Heart left ventricle (tissue), 16 donors: ENCODE data around the gene EEF2K. TPM values are rescaled to one million over a fixed set of nuclear protein-coding genes. Genes with fewer than 3 reads are reported as not detected.

Experiments used
- ATAC-seq, 4 donors: fragments of 200-7000 bp; cut with Tn5 transposase; one replicate each; pipeline ENCODE4 v1.9.1; 2020 to 2022; ENCODE audit warnings: moderate library complexity in 4 of 4, mild to moderate bottlenecking in 3 of 4, moderate number of reproducible peaks in 1 of 4
- DNase-seq, 5 donors: peaks; one replicate each; pipeline ENCODE4 v3.0.0-alpha.2; 2020
- H3K27ac ChIP-seq, 12 donors: fragments of 200-600 bp; sonication (generic) in 4 of 12; one replicate each; pipeline versions ENCODE4 v1.5.0 to v1.8.0; 2016 to 2022; ENCODE audit warnings: mild to moderate bottlenecking in 2 of 12
- H3K27me3 ChIP-seq, 9 donors: fragments of 200-600 bp; sonication (generic) in 2 of 9; one replicate each; pipeline versions ENCODE4 v1.5.1 to v1.8.0; 2016 to 2022; ENCODE audit warnings: mild to moderate bottlenecking in 3 of 9
- H3K36me3 ChIP-seq, 9 donors: fragments of 200-600 bp; sonication (generic) in 2 of 9; one replicate each; pipeline versions ENCODE4 v1.5.0 to v1.8.0; 2018 to 2022; ENCODE audit warnings: mild to moderate bottlenecking in 2 of 9
- H3K4me1 ChIP-seq, 12 donors: fragments of 200-600 bp; sonication (generic) in 4 of 12; one replicate each; pipeline versions ENCODE4 v1.5.0 to v1.8.0; 2016 to 2022; ENCODE audit warnings: mild to moderate bottlenecking in 3 of 12
- H3K4me3 ChIP-seq, 12 donors: fragments of 200-600 bp; sonication (generic) in 4 of 12; one replicate each; pipeline versions ENCODE4 v1.5.0 to v1.8.0; 2017 to 2022; ENCODE audit warnings: mild to moderate bottlenecking in 9 of 12, moderate library complexity in 4 of 12
- H3K9me3 ChIP-seq, 12 donors: fragments of 200-600 bp; sonication (generic) in 4 of 12; one replicate each; pipeline versions ENCODE4 v1.5.0 to v1.8.0; 2016 to 2022; ENCODE audit warnings: mild to moderate bottlenecking in 1 of 12
- CTCF ChIP-seq, 12 donors: fragments of 200-600 bp; sonication (generic) in 4 of 12; IDR thresholded peaks; one replicate each; pipeline versions ENCODE4 v1.5.0 to v1.8.0; 2018 to 2022; ENCODE audit warnings: antibody characterized with exemption in 12 of 12, mild to moderate bottlenecking in 5 of 12
- POLR2A ChIP-seq, 2 donors: fragments of 450-650 bp; IDR thresholded peaks; one replicate each; pipeline ENCODE4 v1.6.1; 2017; ENCODE audit warnings: antibody characterized with exemption in 2 of 2, mild to moderate bottlenecking in 2 of 2, moderate library complexity in 2 of 2
- WGBS, 4 donors: extraction: QIAGEN DNeasy Blood & Tissue Kit in 2 of 4; methylation state at CpG; one replicate each; pipeline versions ENCODE4 v1.1.5 to v1.1.7; 2013 to 2018; 5-methylcytosine and 5-hydroxymethylcytosine counted together
- intact Hi-C, 10 donors: fragments of 100-400 bp; cut with DNase I; formaldehyde crosslinking; loops; one replicate each; pipeline versions ENCODE4 v1.11.1 to v1.14.2; 2022
- polyA plus RNA-seq, 2 donors: library from polyadenylated mRNA; stranded (reverse); fragments of 200-250 nt; gene quantifications; one replicate each; pipeline ENCODE4 v1.2.3, GENCODE V29; 2013
- total RNA-seq, 9 donors: library from RNA; depleted of rRNA in 2 of 9; stranded (reverse); fragments of >200 nt in 2 of 9; fragmentation: NEBNext Ultra II Directional in 3 of 9; extraction: Animal tissue kit (Norgen Biotek cat#: 25700) in 3 of 9; gene quantifications; one replicate each; pipeline versions ENCODE4 v1.1.0 to v1.2.4, GENCODE V29; 2016 to 2023
- donor health status: ischemic (EF 13 %, LVEDD 7.1; RV severe dilation, severe dysfunction).
- donor health status: healthy with polysubstance abuse.
- donor health status: DM: no; HTN: yes; CAD: no.
- donor health status: DM: no; HTN: no; CAD: no.
- donor health status: ischemic (EF 25% LVEDD 6.9; RV normal size, moderate dysfunction).
- donor health status: ischemic (EF 25% LVEDD 5.7; RV mildly dilated, moderate dysfunction).
- donor health status: healthy.
- donor health status: DM: yes; HTN: yes; CAD: no.
- donor health status: ischemic (EF 35%, LVEDD 5.7; RV mildly dilated, moderate dysfunction).
- donor health status: nonischemic (EF 11% LVEDD 7.7; RV severe dilation, severe dysfunction).
- donor health status: DM: yes; HTN: yes; CAD: no.
- donor health status: PGD.
- donor health status: ischemic (EF 29% LVEDD 5.4; RV normal size, mild dysfunction).
- donor health status: nonischemic (EF 23%, LVEDD 6.1; RV moderate dilation, normal function).

EEF2K gene
- total and polyA plus RNA-seq, 11 donors = 8.3 to 33.6 (median 24.6) TPM

- ATAC-seq (no peak), DNase-seq (no peak)
- H3K4me1 ChIP-seq = no peaks in the 10 kb centered on the region
- H3K27ac ChIP-seq = no peak overlapping the region
- H3K36me3 ChIP-seq = peaks cover 3 to 98% (median 94%) of the 10 kb centered on the region in 9 donors
- no peaks in the 10 kb centered on the region for H3K9me3 ChIP-seq
- 92 to 96% (median 93%) methylated on average over 7 of the region's 7 CpGs for WGBS, 4 donors
- TF ChIP-seq CTCF (IDR thresholded peaks at IDR 0.05) = no peak
- no peak for TF ChIP-seq POLR2A (IDR thresholded peaks at IDR 0.05)
- intact Hi-C loops = no loop called here
- no peaks in the 10 kb centered on the region for H3K27me3 ChIP-seq
- H3K4me3 ChIP-seq = no peak overlapping the region
These were observed 58.7 kb downstream of the EEF2K start for GRCh38 chr16:22264786-22265185.

DNA sequence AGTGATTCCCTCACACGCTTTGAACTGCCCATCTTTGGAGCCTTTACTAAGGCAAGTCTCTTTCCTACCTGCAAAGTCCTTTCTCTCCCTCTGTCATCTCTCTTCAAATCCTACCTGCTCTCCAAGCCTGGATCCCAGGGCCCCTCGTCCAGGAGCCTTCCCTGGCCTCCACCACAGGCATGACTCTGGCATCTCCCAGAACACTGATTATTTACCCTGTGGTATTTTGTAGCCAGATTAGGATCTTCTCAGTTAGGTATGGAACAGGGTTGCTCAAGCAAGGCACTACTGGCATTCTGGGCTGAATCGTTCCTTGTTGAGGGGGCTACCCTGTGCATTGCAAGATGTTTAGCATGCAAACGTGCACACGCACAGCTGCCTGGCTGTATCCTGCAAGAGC, 59.3 kb downstream of the EEF2K start:
- no peak for TF ChIP-seq POLR2A (IDR thresholded peaks at IDR 0.05)
- TF ChIP-seq CTCF (IDR thresholded peaks at IDR 0.05) = no peak
- Histone ChIP-seq H3K27ac (no peak overlapping the region), H3K4me1 (no peaks in the 10 kb centered on the region), H3K4me3 (no peak overlapping the region), H3K27me3 (no peaks in the 10 kb centered on the region), H3K36me3 (peaks cover 3 to 98% (median 94%) of the 10 kb centered on the region in 9 donors), H3K9me3 (no peaks in the 10 kb centered on the region)
- intact Hi-C loops = no loop called here
- 87 to 95% (median 90%) methylated on average over 5 of the region's 5 CpGs for WGBS, 4 donors
- no peak for DNase-seq
- ATAC-seq = no peak

DNA sequence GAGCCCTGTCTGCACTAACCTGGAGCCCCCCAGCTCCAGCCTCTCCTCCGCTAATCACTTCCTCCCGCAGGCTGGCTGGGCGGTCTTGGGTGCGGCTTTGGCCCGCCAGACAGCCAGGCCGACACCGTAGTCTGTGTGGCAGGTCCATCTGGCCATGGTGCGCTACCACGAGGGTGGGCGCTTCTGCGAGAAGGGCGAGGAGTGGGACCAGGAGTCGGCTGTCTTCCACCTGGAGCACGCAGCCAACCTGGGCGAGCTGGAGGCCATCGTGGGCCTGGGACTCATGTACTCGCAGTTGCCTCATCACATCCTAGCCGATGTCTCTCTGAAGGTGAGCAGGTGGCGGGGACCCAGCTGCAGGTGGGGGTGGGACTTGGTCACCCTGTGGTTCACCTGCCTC, 60.5 kb downstream of the EEF2K start:
- no peak overlapping the region for H3K4me3 ChIP-seq
- no peak overlapping the region for H3K27ac ChIP-seq
- peaks cover 3 to 98% (median 94%) of the 10 kb centered on the region in 9 donors for H3K36me3 ChIP-seq
- ATAC-seq = no peak
- no peak for DNase-seq
- intact Hi-C loops = no loop called here
- TF ChIP-seq CTCF (IDR thresholded peaks at IDR 0.05) (no peak), POLR2A (IDR thresholded peaks at IDR 0.05) (no peak)
- H3K9me3 ChIP-seq = no peaks in the 10 kb centered on the region
- 93 to 98% (median 98%) methylated on average over 13 to 19 of the region's 19 CpGs for WGBS, 4 donors
- H3K27me3 ChIP-seq = no peaks in the 10 kb centered on the region
- H3K4me1 ChIP-seq = no peaks in the 10 kb centered on the region

DNA sequence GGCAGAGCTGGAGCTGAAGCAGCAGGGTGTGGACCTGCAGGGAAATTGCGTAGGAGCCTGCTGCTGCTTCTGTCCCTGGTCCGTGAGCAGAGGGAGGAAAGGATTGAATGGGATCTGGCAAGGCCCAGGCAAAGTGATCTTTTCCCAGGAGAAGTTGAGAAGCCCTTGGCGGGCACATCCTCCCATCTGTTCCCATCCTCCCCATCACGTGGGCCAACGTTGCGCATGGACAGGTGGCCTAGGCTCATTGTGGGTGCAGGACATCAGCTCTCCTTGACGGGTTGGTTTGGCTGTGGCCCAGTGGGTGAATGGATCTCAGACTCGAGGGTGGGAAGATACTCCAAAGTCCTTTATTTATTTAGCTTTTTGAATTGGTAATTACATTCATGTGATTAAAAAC, 61.7 kb downstream of the EEF2K start:
- no peak for TF ChIP-seq CTCF (IDR thresholded peaks at IDR 0.05)
- TF ChIP-seq POLR2A (IDR thresholded peaks at IDR 0.05) = no peak
- DNase-seq (no peak), ATAC-seq (no peak)
- Histone ChIP-seq H3K27me3 (no peaks in the 10 kb centered on the region), H3K9me3 (no peaks in the 10 kb centered on the region), H3K4me1 (peaks cover 0 to 2% (median 0%) of the 10 kb centered on the region in 12 donors), H3K4me3 (no peak overlapping the region), H3K36me3 (peaks cover 0 to 98% (median 92%) of the 10 kb centered on the region in 9 donors), H3K27ac (no peak overlapping the region)
- 84 to 89% (median 88%) methylated on average over 8 of the region's 8 CpGs for WGBS, 4 donors
- intact Hi-C loops = no loop called here
